A673 (cell line): Measurements from ENCODE around the gene MAPKAP1.

Experiments used
- CTCF ChIP-seq: fragments of 300-800, 200-600 bp; sonication (generic); conservative IDR thresholded peaks from 2 replicates; pipeline ENCODE4 v1.5.1; 2017; ENCODE audit warnings: low read depth, mild to moderate bottlenecking, antibody characterized with exemption, low read length, moderate library complexity, mixed read lengths
- EZH2 ChIP-seq: fragments of 200-600 bp; sonication (generic); IDR thresholded peaks from 2 replicates; pipeline ENCODE4 v1.6.1; 2017; ENCODE audit warnings: borderline replicate concordance, low read depth, mild to moderate bottlenecking, mixed read lengths, antibody characterized with exemption, low read length; ENCODE audit not compliant: poor library complexity, severe bottlenecking

- TF ChIP-seq CTCF, result no peak
- TF ChIP-seq EZH2, result no peak
Measured at GRCh38 chr9:125674981-125675973, 31.7 kb downstream of the MAPKAP1 start.
